H1 (cell line): Measurements from ENCODE around the gene SYNPR. TPM values are rescaled to one million over a fixed set of nuclear protein-coding genes. Genes with fewer than 3 reads are reported as not detected.

Source experiments
- CTCF ChIA-PET: fragments of 300-600 bp; sonication (Branson Sonifier 250); formaldehyde crosslinking; loops from one replicate; lab custom pipeline; 2021; ENCODE audit not compliant: partially characterized antibody; lab: Charles Lee
- POLR2A ChIA-PET: fragments of 300-600 bp; sonication (Branson Sonifier 250); formaldehyde crosslinking; loops from one replicate; lab custom pipeline; 2021; ENCODE audit warnings: inconsistent platforms; ENCODE audit not compliant: partially characterized antibody; lab: Charles Lee
- DNase-seq, 2 experiments: peaks; one replicate each; pipeline versions ENCODE4 v3.0.0 to v3.0.0-alpha.2; 2010 to 2022; ENCODE audit warnings: low spot score in 2 of 2, low read depth in 1 of 2, mixed read lengths in 1 of 2
- FAIRE-seq: peaks from 2 replicates; lab custom pipeline; 2011; peaks lifted over from hg19 to GRCh38; lab: Jason Lieb, UNC
- H2AFZ ChIP-seq: 2 replicates; pipeline ENCODE4 v1.8.1; 2012; ENCODE audit warnings: low read length, inconsistent platforms
- H2AK5ac ChIP-seq: 2 replicates; pipeline ENCODE4 v1.6.1; 2013; ENCODE audit warnings: low read depth, low read length
- H2BK120ac ChIP-seq: replicated peaks from 2 replicates; pipeline ENCODE3; 2013; ENCODE audit warnings: low read depth, low read length, inconsistent platforms
- H2BK12ac ChIP-seq: 2 replicates; pipeline ENCODE4 v1.6.1; 2013; ENCODE audit warnings: low read depth, low read length
- H2BK15ac ChIP-seq: 2 replicates; pipeline ENCODE4 v1.6.1; 2013; ENCODE audit warnings: low read length
- H2BK20ac ChIP-seq: 2 replicates; pipeline ENCODE4 v1.6.1; 2013; ENCODE audit warnings: low read length
- H2BK5ac ChIP-seq: 2 replicates; pipeline ENCODE4 v1.6.1; 2013; ENCODE audit warnings: low read depth, low read length
- H3K14ac ChIP-seq: 2 replicates; pipeline ENCODE4 v1.6.1; 2013; ENCODE audit warnings: inconsistent platforms; ENCODE audit not compliant: insufficient read length
- H3K18ac ChIP-seq: 2 replicates; pipeline ENCODE4 v1.6.1; 2013; ENCODE audit warnings: low read length; ENCODE audit errors: extremely low read depth
- H3K23ac ChIP-seq: 2 replicates; pipeline ENCODE4 v1.6.1; 2013; ENCODE audit warnings: inconsistent platforms; ENCODE audit not compliant: insufficient read length
- H3K23me2 ChIP-seq: 2 replicates; pipeline ENCODE4 v1.6.1; 2013; ENCODE audit warnings: low read depth, low read length
- H3K27ac ChIP-seq: 2 replicates; pipeline ENCODE4 v1.6.1; 2011; ENCODE audit warnings: low read depth, low read length, inconsistent platforms
- H3K27me3 ChIP-seq, 4 experiments: replicated peaks in 1 of 4; 1 replicate in 1 of 4; 2 replicates in 3 of 4; pipeline versions ENCODE4 v1.6.1 to v1.8.1; 2011 to 2013; ENCODE audit warnings: low read length in 3 of 4, mild to moderate bottlenecking in 3 of 4, inconsistent platforms in 2 of 4, mixed read lengths in 2 of 4, moderate library complexity in 1 of 4; ENCODE audit not compliant: control insufficient read depth in 3 of 4, insufficient read depth in 3 of 4; ENCODE audit errors: extremely low read depth in 1 of 4
- H3K36me3 ChIP-seq, 4 experiments: 2 replicates each; pipeline versions ENCODE4 v1.6.1 to v1.8.1; 2011 to 2013; ENCODE audit warnings: mild to moderate bottlenecking in 4 of 4, low read length in 3 of 4, moderate library complexity in 2 of 4, control low read depth in 1 of 4, inconsistent platforms in 1 of 4; ENCODE audit not compliant: insufficient read depth in 4 of 4, control insufficient read depth in 2 of 4
- H3K4ac ChIP-seq: replicated peaks from 2 replicates; pipeline ENCODE3; 2013; ENCODE audit warnings: low read length, low read depth, mixed read lengths, inconsistent platforms; ENCODE audit not compliant: insufficient read length
- H3K4me1 ChIP-seq, 4 experiments: replicated peaks in 1 of 4; 1 replicate in 1 of 4; 2 replicates in 3 of 4; pipeline versions ENCODE4 v1.6.1 to v1.8.1; 2011 to 2013; ENCODE audit warnings: low read length in 3 of 4, inconsistent platforms in 2 of 4, mixed read lengths in 1 of 4; ENCODE audit not compliant: insufficient read depth in 4 of 4, control insufficient read depth in 3 of 4
- H3K4me2 ChIP-seq, 2 experiments: 2 replicates each; pipeline versions ENCODE4 v1.6.1 to v1.8.1; 2011 to 2013; ENCODE audit warnings: low read depth in 2 of 2, low read length in 2 of 2, control low read depth in 1 of 2, inconsistent platforms in 1 of 2, mild to moderate bottlenecking in 1 of 2; ENCODE audit not compliant: insufficient read depth in 1 of 2
- H3K4me3 ChIP-seq, 4 experiments: fragments of 200-600, 300-600 bp in 1 of 4; sonication (generic), shearing (Covaris generic), sonication (Bioruptor Twin) in 1 of 4; 2 replicates each; pipeline versions ENCODE4 v1.5.1 to v1.8.1; 2011 to 2016; ENCODE audit warnings: low read length in 4 of 4, low read depth in 3 of 4, control low read depth in 2 of 4, inconsistent platforms in 2 of 4, mild to moderate bottlenecking in 2 of 4, mixed read lengths in 1 of 4, moderate library complexity in 1 of 4; ENCODE audit not compliant: insufficient read depth in 2 of 4; ENCODE audit errors: extremely low read depth in 1 of 4
- H3K56ac ChIP-seq: replicated peaks from 2 replicates; pipeline ENCODE3; 2013; ENCODE audit warnings: low read depth, mild to moderate bottlenecking, mixed read lengths, low read length, inconsistent platforms; ENCODE audit not compliant: insufficient read length
- H3K79me1 ChIP-seq: 2 replicates; pipeline ENCODE4 v1.6.1; 2013; ENCODE audit warnings: low read depth, low read length, control low read depth
- H3K79me2 ChIP-seq, 2 experiments: 2 replicates each; pipeline versions ENCODE4 v1.6.1 to v1.8.1; 2012 to 2013; ENCODE audit warnings: low read length in 2 of 2, mild to moderate bottlenecking in 2 of 2, inconsistent platforms in 1 of 2; ENCODE audit not compliant: insufficient read depth in 2 of 2, control insufficient read depth in 1 of 2
- H3K9ac ChIP-seq, 4 experiments: replicated peaks in 1 of 4; 1 replicate in 1 of 4; 2 replicates in 3 of 4; pipeline versions ENCODE4 v1.6.1 to v1.8.1; 2011 to 2013; ENCODE audit warnings: low read depth in 3 of 4, low read length in 3 of 4, control low read depth in 2 of 4, mild to moderate bottlenecking in 2 of 4, moderate library complexity in 2 of 4, inconsistent platforms in 1 of 4; ENCODE audit errors: extremely low read depth in 1 of 4
- H3K9me3 ChIP-seq, 2 experiments: 2 replicates each; pipeline versions ENCODE4 v1.6.1 to v1.8.1; 2012 to 2013; ENCODE audit warnings: mild to moderate bottlenecking in 2 of 2, moderate library complexity in 2 of 2, control low read depth in 1 of 2, inconsistent platforms in 1 of 2, low read depth in 1 of 2, low read length in 1 of 2, mixed read lengths in 1 of 2; ENCODE audit not compliant: insufficient read depth in 2 of 2
- H4K20me1 ChIP-seq, 2 experiments: replicated peaks in 1 of 2; 2 replicates each; pipeline versions ENCODE3 to v1.8.1; 2011 to 2013; ENCODE audit warnings: inconsistent platforms in 2 of 2, low read length in 2 of 2, mild to moderate bottlenecking in 1 of 2; ENCODE audit not compliant: insufficient read depth in 2 of 2, control insufficient read depth in 1 of 2
- H4K5ac ChIP-seq: 2 replicates; pipeline ENCODE4 v1.6.1; 2013; ENCODE audit warnings: low read length, low read depth, mixed read lengths, inconsistent platforms; ENCODE audit not compliant: insufficient read length
- H4K8ac ChIP-seq: 2 replicates; pipeline ENCODE4 v1.8.0; 2013; ENCODE audit warnings: mild to moderate bottlenecking, moderate library complexity, low read length, inconsistent platforms; ENCODE audit not compliant: insufficient read depth; ENCODE audit errors: extremely low read depth
- H4K91ac ChIP-seq: replicated peaks from 2 replicates; pipeline ENCODE3; 2013; ENCODE audit warnings: low read length, mixed read lengths, inconsistent platforms; ENCODE audit not compliant: insufficient read length
- SAP30 ChIP-seq: fragments of 300-600 bp; sonication (generic); IDR thresholded peaks from 2 replicates; pipeline ENCODE4 v1.7.1; 2012; ENCODE audit warnings: low read length, moderate library complexity, mild to moderate bottlenecking, inconsistent platforms; ENCODE audit not compliant: insufficient read depth, insufficient replicate concordance
- WGBS, 2 experiments: shearing (Covaris generic) in 1 of 2; methylation state at CpG; one replicate each; pipeline versions ENCODE4 v1.1.6 to v1.1.7; 2013 to 2015; ENCODE audit warnings: low lambda C conversion rate in 2 of 2, mixed read lengths in 2 of 2, inconsistent platforms in 1 of 2, low coverage in 1 of 2, missing lambda C conversion rate in 1 of 2; ENCODE audit not compliant: insufficient replicate concordance in 2 of 2, insufficient coverage in 1 of 2, insufficient read length in 1 of 2; ENCODE audit errors: extremely low coverage in 1 of 2, missing lambda C conversion rate in 1 of 2; 5-methylcytosine and 5-hydroxymethylcytosine counted together
- polyA plus RNA-seq, 7 experiments: library from polyadenylated mRNA; depleted of rRNA in 3 of 7; stranded (reverse) in 5 of 7; unstranded in 2 of 7; fragments of >200 nt in 5 of 7; fragments of 200-250 nt in 2 of 7; gene quantifications; 1 replicate in 5 of 7; 2 replicates in 1 of 7; 4 replicates in 1 of 7; pipeline versions ENCODE4 v1.2.1 to v1.2.3, GENCODE V29; 2011 to 2013; ENCODE audit warnings: missing spikeins in 2 of 7, mixed read lengths in 2 of 7
- total RNA-seq: library from RNA; stranded (reverse); fragmentation: NEBNext Ultra II Directional; extraction: Animal tissue kit (Norgen Biotek cat#: 25700); gene quantifications from 2 replicates; pipeline ENCODE4 v1.2.1, GENCODE V29; 2021

SYNPR gene
- total and polyA plus RNA-seq, 2 of the 8 experiments (the other 6 are each of a cell fraction or from before 2014, with no cell fraction given): 0.39 to 0.99 TPM

GRCh38 chr3:63609834-63610233 lies 331.7 kb downstream of the SYNPR start:
- no peak for FAIRE-seq
- Histone ChIP-seq H3K18ac (no peak overlapping the region), H3K4me1 (peaks cover 0 to 4% (median 0%) of the 10 kb centered on the region in 4 experiments; a peak in 1 of 7 replicates), H2BK120ac (no peak overlapping the region), H3K4me2 (no peak overlapping the region), H2AK5ac (no peak overlapping the region), H2BK20ac (no peak overlapping the region), H3K9me3 (no peaks in the 10 kb centered on the region), H3K4ac (no peak overlapping the region), H4K8ac (no peak overlapping the region), H3K4me3 (no peak overlapping the region), H4K91ac (no peak overlapping the region), H3K27me3 (no peaks in the 10 kb centered on the region), H2AFZ (no peak overlapping the region), H4K5ac (no peak overlapping the region), H2BK15ac (no peak overlapping the region), H3K56ac (no peak overlapping the region), H3K36me3 (no peaks in the 10 kb centered on the region), H2BK12ac (no peak overlapping the region), H4K20me1 (no peaks in the 10 kb centered on the region), H3K14ac (no peak overlapping the region), H3K9ac (no peak overlapping the region), H2BK5ac (no peak overlapping the region), H3K23me2 (no peaks in the 10 kb centered on the region), H3K23ac (no peak overlapping the region), H3K79me1 (no peaks in the 10 kb centered on the region), H3K27ac (no peak overlapping the region), H3K79me2 (no peaks in the 10 kb centered on the region)
- WGBS, 2 experiments: 92% methylated on average over 4 of the region's 4 CpGs; no CpG with 5 or more reads in 1 of the 2 experiments
- DNase-seq: no peak
- ChIA-PET CTCF (interaction anchor here (0.7 to 1.7 kb wide), 3 partner anchors 9 to 210 kb away, joined by 3 to 5 read pairs (median 3); no protein-coding TSS in a partner anchor), POLR2A (no interaction called here)
- TF ChIP-seq SAP30: no peak
